HG03280 (cell line): ENCODE measurements around the gene AP1S1.
A peak's percentile ranks its signal among the peaks of the same experiment; 100 is the strongest.
"Not testable (repeated sequence)": the region's sequence is repeated elsewhere in the genome, so short reads cannot be mapped to it uniquely, and the experiment has no call there.

Experiments
- ATAC-seq: cut with Tn5 transposase; IDR thresholded peaks from one replicate; pipeline ENCODE4 v1.9.1; 2021; ENCODE audit warnings: mild to moderate bottlenecking, moderate library complexity; ENCODE audit not compliant: unreplicated experiment

AP1S1 gene

DNA sequence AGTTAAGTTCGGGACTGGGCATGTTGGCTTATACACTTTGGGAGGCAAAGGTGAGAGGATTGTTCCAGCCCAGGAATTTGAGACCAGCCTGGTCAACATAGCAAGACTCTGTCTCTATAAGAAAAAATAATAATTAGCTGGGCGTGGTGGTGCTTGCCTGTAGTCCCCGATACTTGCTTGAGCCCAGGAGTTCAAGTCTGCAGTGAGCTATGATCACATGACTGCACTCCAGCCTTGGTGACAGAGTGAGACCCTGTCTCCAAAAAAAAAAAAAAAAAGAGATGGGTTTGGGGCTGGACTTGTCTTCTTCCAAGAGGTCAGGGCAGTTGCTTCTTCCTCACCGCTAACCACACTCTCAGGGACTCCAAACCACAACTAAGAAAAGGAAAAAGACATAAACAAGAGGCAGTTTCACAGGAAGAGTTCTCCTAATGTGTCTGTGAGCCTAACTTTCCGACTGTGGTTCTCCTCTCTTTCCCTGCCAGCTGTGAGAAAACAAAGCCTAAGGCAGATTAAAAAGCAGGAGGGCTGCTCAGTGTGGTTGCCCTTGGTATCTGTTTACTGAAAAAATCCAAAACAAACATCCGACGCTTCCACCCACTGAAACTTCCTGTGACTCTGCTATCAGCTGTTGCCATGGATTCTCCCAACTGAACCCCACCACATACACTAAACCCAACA, 29.8 kb upstream of the AP1S1 start:
- no peak for ATAC-seq

GRCh38 chr7:101125989-101126650, 28.2 kb upstream of the AP1S1 start:
- ATAC-seq: peak; percentile 62

DNA sequence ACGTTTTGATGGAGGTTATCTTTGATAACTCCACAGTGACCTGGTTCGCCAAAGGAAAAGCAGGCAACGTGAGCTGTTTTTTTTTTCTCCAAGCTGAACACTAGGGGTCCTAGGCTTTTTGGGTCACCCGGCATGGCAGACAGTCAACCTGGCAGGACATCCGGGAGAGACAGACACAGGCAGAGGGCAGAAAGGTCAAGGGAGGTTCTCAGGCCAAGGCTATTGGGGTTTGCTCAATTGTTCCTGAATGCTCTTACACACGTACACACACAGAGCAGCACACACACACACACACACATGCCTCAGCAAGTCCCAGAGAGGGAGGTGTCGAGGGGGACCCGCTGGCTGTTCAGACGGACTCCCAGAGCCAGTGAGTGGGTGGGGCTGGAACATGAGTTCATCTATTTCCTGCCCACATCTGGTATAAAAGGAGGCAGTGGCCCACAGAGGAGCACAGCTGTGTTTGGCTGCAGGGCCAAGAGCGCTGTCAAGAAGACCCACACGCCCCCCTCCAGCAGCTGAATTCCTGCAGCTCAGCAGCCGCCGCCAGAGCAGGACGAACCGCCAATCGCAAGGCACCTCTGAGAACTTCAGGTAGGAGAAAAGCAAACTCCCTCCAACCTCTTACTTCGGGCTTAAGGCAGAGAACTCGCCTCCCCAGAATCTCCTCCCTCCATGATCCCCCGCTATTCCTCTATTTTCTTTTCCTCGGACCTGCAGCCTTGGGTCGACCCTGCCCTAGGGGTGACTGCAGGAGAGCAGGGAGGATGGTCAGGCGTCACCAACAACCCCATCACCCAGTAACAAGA, 27.4 kb upstream of the AP1S1 start, which contains the start of gene SERPINE1:
TSS of gene SERPINE1 (plus strand) at position 454 of the 809 bp plus-strand sequence. CDS start 1,290 bp downstream, outside the sequence.
- peak; percentile 31 for ATAC-seq

GRCh38 chr7:101127460-101128039, 26.7 kb upstream of the AP1S1 start:
- ATAC-seq: no peak

- no peak for ATAC-seq
Observed at GRCh38 chr7:101128040-101128834, 26.0 kb upstream of the AP1S1 start.

GRCh38 chr7:101129603-101130117, 24.6 kb upstream of the AP1S1 start:
- no peak for ATAC-seq

GRCh38 chr7:101132626-101133600, 21.4 kb upstream of the AP1S1 start:
- ATAC-seq: not testable (repeated sequence)

DNA sequence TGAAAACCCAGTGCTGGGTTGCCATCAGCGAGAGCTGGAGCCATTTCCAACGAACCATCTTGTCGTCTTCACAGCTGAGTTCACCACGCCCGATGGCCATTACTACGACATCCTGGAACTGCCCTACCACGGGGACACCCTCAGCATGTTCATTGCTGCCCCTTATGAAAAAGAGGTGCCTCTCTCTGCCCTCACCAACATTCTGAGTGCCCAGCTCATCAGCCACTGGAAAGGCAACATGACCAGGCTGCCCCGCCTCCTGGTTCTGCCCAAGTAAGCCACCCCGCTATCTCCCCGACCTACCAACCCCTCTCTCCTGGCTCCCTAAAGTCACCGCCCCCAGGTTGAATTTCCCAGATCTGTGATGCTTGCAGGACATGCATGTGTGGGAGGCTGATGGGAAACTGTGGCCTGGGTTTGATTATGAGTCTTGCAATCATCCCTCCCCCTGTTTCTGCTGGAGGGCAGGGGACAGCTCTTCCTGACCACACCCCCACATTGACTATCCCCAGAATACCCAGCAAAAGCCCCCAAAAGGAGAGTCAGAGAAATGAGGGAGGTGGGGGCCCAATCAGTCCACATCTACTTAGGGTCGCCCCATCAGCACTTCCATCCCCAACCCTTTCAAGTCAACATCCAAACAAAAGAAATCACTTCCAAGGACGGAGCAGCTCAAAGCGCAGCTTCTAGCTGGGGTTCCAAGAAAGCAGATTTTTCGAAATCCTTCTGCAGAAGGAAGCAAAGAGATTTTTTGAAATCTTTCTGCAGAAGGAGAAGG, 20.5 kb upstream of the AP1S1 start:
- ATAC-seq: no peak

DNA sequence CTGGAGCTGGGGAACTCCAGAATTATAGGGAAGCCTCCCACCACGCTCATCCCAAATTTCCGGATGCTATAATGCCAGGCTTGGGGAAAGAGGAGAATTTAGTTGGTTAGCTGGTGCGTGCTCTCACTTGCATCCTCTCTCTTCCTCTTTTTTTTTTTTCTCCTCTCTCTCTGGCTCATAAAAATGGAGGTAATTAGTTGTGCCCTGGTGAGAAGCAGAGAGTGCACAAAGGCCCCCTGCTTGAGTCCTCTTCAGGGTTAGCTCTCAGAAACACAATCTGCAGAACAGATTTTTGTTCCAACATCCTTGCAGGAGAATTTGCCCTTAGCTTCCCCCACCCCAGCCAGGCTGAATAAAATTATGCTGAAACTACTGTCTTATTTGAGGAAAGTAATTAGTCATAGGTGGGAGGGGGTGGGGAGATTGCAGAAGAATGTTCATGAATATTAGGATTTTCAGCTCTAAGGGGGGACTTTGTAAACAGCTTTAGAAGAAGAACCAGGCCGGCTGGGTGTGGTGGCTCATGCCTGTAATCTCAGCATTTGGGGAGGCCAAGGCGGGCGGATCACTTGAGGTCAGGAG, 19.8 kb upstream of the AP1S1 start:
- ATAC-seq: no peak

GRCh38 chr7:101137651-101138212, 16.5 kb upstream of the AP1S1 start:
- ATAC-seq: no peak

- peak; percentile 78 for ATAC-seq
Observed at GRCh38 chr7:101138213-101138870, 15.9 kb upstream of the AP1S1 start.

DNA sequence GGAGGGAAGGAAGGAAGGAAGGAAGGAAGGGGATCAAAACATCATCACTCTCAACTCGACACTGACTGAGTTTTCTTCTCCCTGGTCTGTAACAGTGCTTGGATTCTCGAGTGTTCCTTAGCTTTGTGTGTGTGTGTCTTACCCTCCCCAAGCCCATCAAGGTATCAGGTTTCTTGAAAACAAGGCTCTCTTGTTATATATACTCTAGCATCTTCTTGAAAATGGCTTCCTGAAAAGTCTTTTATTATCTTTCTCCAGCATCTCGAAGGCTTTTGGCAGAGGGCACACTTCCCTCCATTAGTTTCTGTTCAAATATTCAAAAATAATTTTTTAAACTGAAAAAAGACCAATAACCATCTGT, 14.0 kb upstream of the AP1S1 start:
- no peak for ATAC-seq

- no peak for ATAC-seq
Observed at GRCh38 chr7:101140746-101141382, 13.4 kb upstream of the AP1S1 start.

- ATAC-seq: no peak
Observed at GRCh38 chr7:101151908-101152651, 2.2 kb upstream of the AP1S1 start.

- peak; percentile 21 for ATAC-seq
Observed at GRCh38 chr7:101154693-101155102, 422 bp downstream of the AP1S1 start.

DNA sequence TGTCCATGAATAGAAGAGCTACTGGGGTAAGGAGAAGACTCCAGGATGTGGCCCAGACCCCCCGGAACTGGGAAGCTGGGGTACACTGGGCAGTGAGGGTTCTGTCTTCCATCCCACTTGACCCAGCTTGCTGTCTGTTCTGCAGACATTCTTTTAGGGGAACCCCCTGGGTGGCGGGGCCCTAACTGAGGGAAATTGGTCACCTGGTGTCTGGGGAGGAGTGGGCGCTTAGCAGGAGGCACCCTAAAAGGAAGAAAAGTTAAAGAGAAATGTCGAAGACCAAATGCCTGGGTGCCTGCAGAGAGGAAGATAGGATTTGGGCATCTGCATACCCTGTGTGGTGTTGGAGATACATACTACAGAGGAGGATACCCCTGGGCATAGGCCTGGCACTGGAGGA, 1.0 kb downstream of the AP1S1 start:
- no peak for ATAC-seq
